Body of pancreas (tissue), 4 donors: ENCODE results near the gene C1QTNF12. TPM values are rescaled to one million over a fixed set of nuclear protein-coding genes. Genes with fewer than 3 reads are reported as not detected.
A peak's percentile ranks its signal among the peaks of the same experiment; 100 is the strongest.

Source experiments
- ATAC-seq: fragments of 150-250 bp; one replicate; pipeline ENCODE4 v1.9.1; 2016
- DNase-seq, 4 donors: peaks; one replicate each; pipeline ENCODE4 v3.0.0-alpha.2; 2019
- H3K27ac ChIP-seq, 4 donors: fragments of 200-600 bp; sonication (generic); 1 replicate in 3 of 4; 2 replicates in 1 of 4; pipeline versions ENCODE4 v1.5.1 to v1.6.1; 2016 to 2019; ENCODE audit warnings: mild to moderate bottlenecking in 1 of 4, mixed read lengths in 1 of 4, moderate library complexity in 1 of 4
- H3K27me3 ChIP-seq, 2 donors: fragments of 200-600 bp; sonication (generic); one replicate each; pipeline ENCODE4 v1.6.0; 2016; ENCODE audit warnings: mild to moderate bottlenecking in 1 of 2
- H3K36me3 ChIP-seq, 2 donors: fragments of 200-600 bp; sonication (generic); replicated peaks in 1 of 2; 2 replicates each; pipeline ENCODE4 v1.5.1; 2016; ENCODE audit warnings: low read depth in 2 of 2; ENCODE audit not compliant: insufficient read depth in 1 of 2
- H3K4me1 ChIP-seq: fragments of 200-600 bp; sonication (generic); one replicate; pipeline ENCODE4 v1.6.0; 2016
- H3K4me3 ChIP-seq, 2 donors: fragments of 200-600 bp; sonication (generic); 1 replicate in 1 of 2; 2 replicates in 1 of 2; pipeline ENCODE4 v1.5.1; 2016 to 2019
- H3K9me3 ChIP-seq, 3 donors: fragments of 200-600 bp; sonication (generic); 1 replicate in 2 of 3; 2 replicates in 1 of 3; pipeline ENCODE4 v1.5.1; 2016
- CTCF ChIP-seq, 7 experiments: fragments of 450-650 bp in 4 of 7; fragments of 200-600 bp in 3 of 7; sonication (generic) in 3 of 7; IDR thresholded peaks; one replicate each; pipeline ENCODE4 v1.5.1; 2016 to 2019; ENCODE audit warnings: antibody characterized with exemption in 7 of 7
- POLR2A ChIP-seq, 3 donors: fragments of 450-650 bp; IDR thresholded peaks; one replicate each; pipeline ENCODE4 v1.6.1; 2016; ENCODE audit warnings: antibody characterized with exemption in 3 of 3, mild to moderate bottlenecking in 2 of 3
- WGBS, 2 donors: methylation state at CpG; one replicate each; pipeline ENCODE4 v1.1.5; 2017; 5-methylcytosine and 5-hydroxymethylcytosine counted together
- intact Hi-C: fragments of 100-400 bp; cut with DNase I; formaldehyde crosslinking; loops from one replicate; pipeline ENCODE4 v1.15.1; 2023
- total RNA-seq, 2 donors: library from RNA; depleted of rRNA; stranded (reverse); fragments of >200 nt; gene quantifications; one replicate each; pipeline ENCODE4 v1.1.0, GENCODE V29; 2016

C1QTNF12 gene
- total RNA-seq, 2 donors from 2014 or later: not detected

GRCh38 chr1:1275836-1276235 lies 29.3 kb upstream of the C1QTNF12 start:
- Histone ChIP-seq H3K4me1 (peaks cover 25% of the 10 kb centered on the region), H3K27me3 (no peaks in the 10 kb centered on the region), H3K9me3 (no peaks in the 10 kb centered on the region), H3K36me3 (no peaks in the 10 kb centered on the region), H3K4me3 (no peak overlapping the region), H3K27ac (no peak overlapping the region)
- ATAC-seq (no peak), DNase-seq (no peak)
- TF ChIP-seq CTCF (IDR thresholded peaks at IDR 0.05) (no peak), POLR2A (IDR thresholded peaks at IDR 0.05) (no peak)
- intact Hi-C loops: no loop called here
- WGBS, 2 donors: 77 to 78% methylated on average over 9 of the region's 9 CpGs

- H3K4me3 ChIP-seq: no peak overlapping the region
- intact Hi-C loops: no loop called here
- ATAC-seq: no peak
- TF ChIP-seq POLR2A (IDR thresholded peaks at IDR 0.05): no peak
- TF ChIP-seq CTCF (IDR thresholded peaks at IDR 0.05): no peak
- DNase-seq: no peak
- H3K4me1 ChIP-seq: peaks cover 34% of the 10 kb centered on the region
- H3K27me3 ChIP-seq: no peaks in the 10 kb centered on the region
- no peaks in the 10 kb centered on the region for H3K9me3 ChIP-seq
- no peak overlapping the region for H3K27ac ChIP-seq
- 66 to 87% methylated on average over 3 to 15 of the region's 15 CpGs for WGBS, 2 donors
- H3K36me3 ChIP-seq: no peaks in the 10 kb centered on the region
Observed at GRCh38 chr1:1274931-1275431, 28.5 kb upstream of the C1QTNF12 start.

- Histone ChIP-seq H3K4me1 (peaks cover 34% of the 10 kb centered on the region), H3K27ac (peak overlapping the region; percentile 26 to 79 (median 64)), H3K36me3 (no peaks in the 10 kb centered on the region), H3K27me3 (no peaks in the 10 kb centered on the region), H3K9me3 (no peaks in the 10 kb centered on the region), H3K4me3 (peak overlapping the region; percentile 68 to 70)
- 26 to 66% methylated on average over 8 to 27 of the region's 31 CpGs for WGBS, 2 donors
- ATAC-seq (no peak), DNase-seq (no peak)
- intact Hi-C loops: no loop called here
- no peak for TF ChIP-seq CTCF (IDR thresholded peaks at IDR 0.05)
- no peak for TF ChIP-seq POLR2A (IDR thresholded peaks at IDR 0.05)
Observed at GRCh38 chr1:1274299-1274930, 27.9 kb upstream of the C1QTNF12 start.

- TF ChIP-seq POLR2A (IDR thresholded peaks at IDR 0.05) (peak; percentile 22 to 58 (median 46)), CTCF (IDR thresholded peaks at IDR 0.05) (no peak)
- 0 to 20% methylated on average over 1 to 63 of the region's 105 CpGs for WGBS, 2 donors
- intact Hi-C loops: no loop called here
Observed at GRCh38 chr1:1273512-1274298, 27.2 kb upstream of the C1QTNF12 start, which contains the start of gene UBE2J2. UBE2J2 (minus strand) TSS chr1:1273854; CDS start chr1:1267992, 5,862 bp downstream.

More at GRCh38 chr1:1273512-1274298, 27.2 kb upstream of the C1QTNF12 start, which contains the start of gene UBE2J2:
- Histone ChIP-seq H3K4me1 (peaks cover 34% of the 10 kb centered on the region), H3K27ac (peak within 1 kb of the TSS; percentile 45 to 79 (median 64)), H3K4me3 (peak within 1 kb of the TSS; percentile 68 to 70), H3K36me3 (no peaks in the 10 kb centered on the region), H3K9me3 (no peaks in the 10 kb centered on the region), H3K27me3 (no peaks in the 10 kb centered on the region)
- ATAC-seq (peak; percentile 97), DNase-seq (peak; percentile 94 to 97 (median 96))
